ENCODE data around the gene ARVCF.
"Not testable (repeated sequence)": the region's sequence is repeated elsewhere in the genome, so short reads cannot be mapped to it uniquely, and the experiment has no call there.

The ARVCF gene

GRCh38 chr22:19927696-19928095 lies 88.9 kb downstream of the ARVCF start:
- Histone ChIP-seq H3K4me1 (ENCODE audit: insufficient read depth, low read length, severe bottlenecking) (no peaks in the 10 kb centered on the region), H3K79me2 (ENCODE audit: insufficient read depth, low read length) (no peaks in the 10 kb centered on the region), H3K36me3 (ENCODE audit: insufficient read depth, low read length) (no peaks in the 10 kb centered on the region), H3K4me3 (ENCODE audit: low read depth, low read length, poor library complexity, severe bottlenecking) (no peak overlapping the region), H3K27me3 (ENCODE audit: insufficient read depth, low read length) (no peaks in the 10 kb centered on the region), H3K4me2 (ENCODE audit: low read length) (no peak overlapping the region), H3K9ac (ENCODE audit: low read length) (no peak overlapping the region), H3F3A (ENCODE audit: insufficient read depth, low read length) (no peaks in the 10 kb centered on the region), H3K27ac (ENCODE audit: low read depth, low read length, poor library complexity, severe bottlenecking) (no peak overlapping the region), H3K9me2 (ENCODE audit: low read depth, low read length) (no peaks in the 10 kb centered on the region), H3K9me3 (ENCODE audit: low read length) (no peaks in the 10 kb centered on the region), H2AFZ (ENCODE audit: low read length) (no peak overlapping the region), H4K20me1 (ENCODE audit: insufficient read depth, low read length) (no peaks in the 10 kb centered on the region)
- TF ChIP-seq EZH2 (IDR thresholded peaks at IDR 0.05; ENCODE audit: borderline replicate concordance, low read length), result no peak
- TF ChIP-seq CTCF (IDR thresholded peaks at IDR 0.05; ENCODE audit: low read length), result no peak

- H4K20me1 ChIP-seq (ENCODE audit: insufficient read depth, low read length); H3K9me2 ChIP-seq (ENCODE audit: low read depth, low read length); H3K9me3 ChIP-seq (ENCODE audit: low read length); H3K4me2 ChIP-seq (ENCODE audit: low read length); H3K9ac ChIP-seq (ENCODE audit: low read length); H3K4me1 ChIP-seq (ENCODE audit: insufficient read depth, low read length, severe bottlenecking); H3K36me3 ChIP-seq (ENCODE audit: insufficient read depth, low read length); H3K27ac ChIP-seq (ENCODE audit: low read depth, low read length, poor library complexity, severe bottlenecking); H2AFZ ChIP-seq (ENCODE audit: low read length); H3K27me3 ChIP-seq (ENCODE audit: insufficient read depth, low read length); H3K79me2 ChIP-seq (ENCODE audit: insufficient read depth, low read length); H3K4me3 ChIP-seq (ENCODE audit: low read depth, low read length, poor library complexity, severe bottlenecking); H3F3A ChIP-seq (ENCODE audit: insufficient read depth, low read length): not testable (repeated sequence)
Observed at GRCh38 chr22:19926028-19926427, 90.6 kb downstream of the ARVCF start.

- no peaks in the 10 kb centered on the region for H3K9me2 ChIP-seq (ENCODE audit: low read depth, low read length)
- no peaks in the 10 kb centered on the region for H3K4me1 ChIP-seq (ENCODE audit: insufficient read depth, low read length, severe bottlenecking)
- no peaks in the 10 kb centered on the region for H4K20me1 ChIP-seq (ENCODE audit: insufficient read depth, low read length)
- no peak overlapping the region for H3K27ac ChIP-seq (ENCODE audit: low read depth, low read length, poor library complexity, severe bottlenecking)
- TF ChIP-seq CTCF (IDR thresholded peaks at IDR 0.05; ENCODE audit: low read length), result no peak
- TF ChIP-seq EZH2 (IDR thresholded peaks at IDR 0.05; ENCODE audit: borderline replicate concordance, low read length), result no peak
- H3K36me3 ChIP-seq (ENCODE audit: insufficient read depth, low read length), result no peaks in the 10 kb centered on the region
- no peaks in the 10 kb centered on the region for H3K9me3 ChIP-seq (ENCODE audit: low read length)
- no peaks in the 10 kb centered on the region for H3K79me2 ChIP-seq (ENCODE audit: insufficient read depth, low read length)
- H3K4me2 ChIP-seq (ENCODE audit: low read length), result no peak overlapping the region
- no peak overlapping the region for H3K9ac ChIP-seq (ENCODE audit: low read length)
- H2AFZ ChIP-seq (ENCODE audit: low read length), result no peak overlapping the region
- H3K4me3 ChIP-seq (ENCODE audit: low read depth, low read length, poor library complexity, severe bottlenecking), result no peak overlapping the region
- H3F3A ChIP-seq (ENCODE audit: insufficient read depth, low read length), result no peaks in the 10 kb centered on the region
- no peaks in the 10 kb centered on the region for H3K27me3 ChIP-seq (ENCODE audit: insufficient read depth, low read length)
Observed at GRCh38 chr22:19923914-19924513, 92.6 kb downstream of the ARVCF start.

- no peak overlapping the region for H3K4me2 ChIP-seq (ENCODE audit: low read length)
- no peaks in the 10 kb centered on the region for H3K27me3 ChIP-seq (ENCODE audit: insufficient read depth, low read length)
- H3K9me3 ChIP-seq (ENCODE audit: low read length), result no peaks in the 10 kb centered on the region
- peaks cover 7% of the 10 kb centered on the region; the same call in 1 of the 2 replicates for H3K36me3 ChIP-seq (ENCODE audit: insufficient read depth, low read length)
- H3K9me2 ChIP-seq (ENCODE audit: low read depth, low read length), result no peaks in the 10 kb centered on the region
- TF ChIP-seq EZH2 (IDR thresholded peaks at IDR 0.05; ENCODE audit: borderline replicate concordance, low read length) (no peak), CTCF (IDR thresholded peaks at IDR 0.05; ENCODE audit: low read length) (no peak)
- H3K79me2 ChIP-seq (ENCODE audit: insufficient read depth, low read length), result no peaks in the 10 kb centered on the region
- no peaks in the 10 kb centered on the region for H4K20me1 ChIP-seq (ENCODE audit: insufficient read depth, low read length)
- H3K4me1 ChIP-seq (ENCODE audit: insufficient read depth, low read length, severe bottlenecking), result no peaks in the 10 kb centered on the region
- no peak overlapping the region for H2AFZ ChIP-seq (ENCODE audit: low read length)
- H3K27ac ChIP-seq (ENCODE audit: low read depth, low read length, poor library complexity, severe bottlenecking), result no peak overlapping the region
- H3K9ac ChIP-seq (ENCODE audit: low read length), result no peak overlapping the region
- H3F3A ChIP-seq (ENCODE audit: insufficient read depth, low read length), result no peaks in the 10 kb centered on the region
- H3K4me3 ChIP-seq (ENCODE audit: low read depth, low read length, poor library complexity, severe bottlenecking), result no peak overlapping the region
Observed at GRCh38 chr22:19921544-19922081, 95.0 kb downstream of the ARVCF start.

Data from OCI-LY1 (cell line).